Ovary (tissue), 9 donors: Measurements from ENCODE around the gene TUNAR. TPM values are rescaled to one million over a fixed set of nuclear protein-coding genes. Genes with fewer than 3 reads are reported as not detected.

Experiments used
- DNase-seq, 5 donors: peaks; one replicate each; pipeline ENCODE4 v3.0.0-alpha.2; 2019 to 2020
- H3K27ac ChIP-seq, 2 donors: fragments of 200-600 bp; one replicate each; pipeline versions ENCODE4 v1.5.1 to v1.8.0; 2019 to 2022
- H3K27me3 ChIP-seq: fragments of 200-600 bp; one replicate; pipeline ENCODE4 v1.8.0; 2022
- H3K36me3 ChIP-seq: fragments of 200-600 bp; sonication (generic); one replicate; pipeline ENCODE4 v1.5.1; 2019
- H3K4me1 ChIP-seq: one replicate; pipeline ENCODE4 v1.8.1; 2013; ENCODE audit warnings: mild to moderate bottlenecking, moderate library complexity; ENCODE audit not compliant: insufficient read depth
- H3K4me3 ChIP-seq: fragments of 200-600 bp; sonication (generic); one replicate; pipeline ENCODE4 v1.5.1; 2017
- H3K9me3 ChIP-seq, 2 donors: fragments of 200-600 bp in 1 of 2; sonication (generic) in 1 of 2; one replicate each; pipeline versions ENCODE4 v1.5.1 to v1.8.1; 2013 to 2019; ENCODE audit warnings: mild to moderate bottlenecking in 1 of 2, moderate library complexity in 1 of 2
- EP300 ChIP-seq: sonication (generic); formaldehyde crosslinking; IDR thresholded peaks from one replicate; pipeline ENCODE4 v1.6.1; 2017; ENCODE audit warnings: antibody characterized with exemption
- POLR2A ChIP-seq: fragments of 450-650 bp; IDR thresholded peaks from one replicate; pipeline ENCODE4 v1.6.1; 2017; ENCODE audit warnings: antibody characterized with exemption, mild to moderate bottlenecking, moderate library complexity
- WGBS, 3 donors: extraction: QIAGEN DNeasy Blood & Tissue Kit in 1 of 3; methylation state at CpG; one replicate each; pipeline versions ENCODE4 v1.1.5 to v1.1.7; 2013 to 2017; 5-methylcytosine and 5-hydroxymethylcytosine counted together
- intact Hi-C, 4 donors: fragments of 100-400 bp; cut with DNase I; formaldehyde crosslinking; loops; one replicate each; pipeline versions ENCODE4 v1.11.0 to v1.15.1; 2022 to 2023
- polyA plus RNA-seq, 2 donors: library from polyadenylated mRNA; stranded (reverse); fragments of 200-250 nt in 1 of 2; fragments of 350-450 nt in 1 of 2; fragmentation: Illumina TruSeq in 1 of 2; extraction: RNeasy Lipid Tissue Mini Kit (QIAGEN cat#74804) in 1 of 2; gene quantifications; one replicate each; pipeline ENCODE4 v1.2.3, GENCODE V29; 2013 to 2014
- total RNA-seq, 7 donors: library from RNA; depleted of rRNA in 2 of 7; stranded (reverse); fragments of >200 nt in 2 of 7; fragmentation: NEBNext Ultra II Directional in 3 of 7; extraction: Animal tissue kit (Norgen Biotek cat#: 25700) in 3 of 7; gene quantifications; one replicate each; pipeline versions ENCODE4 v1.1.0 to v1.2.4, GENCODE V29; 2016 to 2023
- TF ChIP-seq, protein P1 (sequence below), 3 donors: fragments of 450-650 bp in 2 of 3; fragments of 200-600 bp in 1 of 3; IDR thresholded peaks; one replicate each; pipeline versions ENCODE4 v1.5.1 to v1.8.0; 2016 to 2022; ENCODE audit warnings: antibody characterized with exemption in 3 of 3, mild to moderate bottlenecking in 1 of 3
- donor health status: DM: no; HTN: no; CAD: no; lungs with moderate emphysema.
- donor health status: DM: no; HTN: no; CAD: no.
- donor health status: Bipolar disorder and iron deficiency.
- donor health status: DM: yes; HTN: yes; CAD: no.
- donor health status: DM: no; HTN: no; CAD: no.
- donor health status: DM: yes; HTN: yes; CAD: no.

Gene TUNAR
- total and polyA plus RNA-seq, 9 donors, result 0.06 to 10.6 (median 0.46) TPM; not detected in 1

DNA sequence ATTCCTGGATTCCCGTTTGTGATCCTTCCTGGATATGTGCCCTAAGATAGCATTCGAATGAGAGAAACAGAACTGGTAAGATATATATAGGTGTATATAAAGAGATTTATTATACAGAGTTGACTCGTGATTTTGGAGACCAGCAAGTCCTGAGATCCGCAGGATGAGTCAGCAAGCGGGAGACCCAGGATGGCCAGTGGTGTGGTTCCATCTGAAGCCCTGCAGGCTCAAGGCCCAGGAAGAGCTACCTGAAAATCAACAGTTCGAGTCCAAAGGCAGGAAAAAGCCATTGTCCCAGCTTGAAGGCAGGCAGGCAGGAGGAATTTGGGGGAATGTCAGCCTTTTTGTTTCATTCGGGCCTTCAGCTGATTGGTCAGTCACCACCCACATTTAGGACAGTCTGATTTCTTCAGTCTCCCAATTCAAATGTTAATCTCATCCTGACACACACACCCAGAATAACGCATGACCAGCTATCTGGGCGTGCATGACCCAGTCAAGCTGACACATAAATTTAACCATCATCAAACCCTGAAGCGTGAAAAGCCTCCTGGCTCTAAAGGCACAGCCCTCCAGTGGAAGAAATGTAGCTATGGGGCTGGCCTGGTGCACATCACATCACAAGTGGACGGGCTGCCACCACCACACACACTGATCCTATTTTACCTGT lies 44.3 kb downstream of the TUNAR start:
- H3K9me3 ChIP-seq, result no peaks in the 10 kb centered on the region
- 45 to 56% (median 52%) methylated on average over 11 of the region's 11 CpGs for WGBS, 3 donors

DNA sequence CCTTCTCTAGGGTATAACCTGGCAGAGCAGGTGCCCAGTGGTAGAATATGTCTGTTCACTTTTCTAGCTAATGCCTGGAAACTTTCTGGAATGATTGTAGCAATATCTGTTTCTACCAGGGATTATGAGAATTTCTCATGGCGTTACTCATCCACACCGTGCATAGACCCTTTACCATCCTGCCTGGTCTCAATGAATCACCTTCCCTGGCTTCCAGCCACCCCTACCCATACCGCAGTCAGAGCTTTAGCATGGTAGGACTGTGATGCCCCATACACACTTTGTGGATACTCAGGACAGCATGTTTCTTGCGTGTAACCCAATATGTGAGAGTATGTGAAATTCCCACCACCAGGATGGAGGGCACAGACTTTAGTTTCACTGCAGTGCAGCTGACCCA lies 45.4 kb downstream of the TUNAR start:
- no peaks in the 10 kb centered on the region for H3K4me1 ChIP-seq
- H3K27me3 ChIP-seq, result no peaks in the 10 kb centered on the region
- intact Hi-C loops, result no loop called here
- 89 to 92% (median 91%) methylated on average over 4 of the region's 4 CpGs for WGBS, 3 donors
- no peaks in the 10 kb centered on the region for H3K9me3 ChIP-seq
- no peaks in the 10 kb centered on the region for H3K36me3 ChIP-seq
- H3K27ac ChIP-seq, result no peak overlapping the region
- no peak for TF ChIP-seq POLR2A
- TF ChIP-seq, protein P1, sequence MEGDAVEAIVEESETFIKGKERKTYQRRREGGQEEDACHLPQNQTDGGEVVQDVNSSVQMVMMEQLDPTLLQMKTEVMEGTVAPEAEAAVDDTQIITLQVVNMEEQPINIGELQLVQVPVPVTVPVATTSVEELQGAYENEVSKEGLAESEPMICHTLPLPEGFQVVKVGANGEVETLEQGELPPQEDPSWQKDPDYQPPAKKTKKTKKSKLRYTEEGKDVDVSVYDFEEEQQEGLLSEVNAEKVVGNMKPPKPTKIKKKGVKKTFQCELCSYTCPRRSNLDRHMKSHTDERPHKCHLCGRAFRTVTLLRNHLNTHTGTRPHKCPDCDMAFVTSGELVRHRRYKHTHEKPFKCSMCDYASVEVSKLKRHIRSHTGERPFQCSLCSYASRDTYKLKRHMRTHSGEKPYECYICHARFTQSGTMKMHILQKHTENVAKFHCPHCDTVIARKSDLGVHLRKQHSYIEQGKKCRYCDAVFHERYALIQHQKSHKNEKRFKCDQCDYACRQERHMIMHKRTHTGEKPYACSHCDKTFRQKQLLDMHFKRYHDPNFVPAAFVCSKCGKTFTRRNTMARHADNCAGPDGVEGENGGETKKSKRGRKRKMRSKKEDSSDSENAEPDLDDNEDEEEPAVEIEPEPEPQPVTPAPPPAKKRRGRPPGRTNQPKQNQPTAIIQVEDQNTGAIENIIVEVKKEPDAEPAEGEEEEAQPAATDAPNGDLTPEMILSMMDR (IDR thresholded peaks at IDR 0.05), result no peak
- TF ChIP-seq EP300, result no peak
- no peak for DNase-seq
- H3K4me3 ChIP-seq, result no peak overlapping the region

More for the DNA sequence above, 44.3 kb downstream of the TUNAR start:
- no peaks in the 10 kb centered on the region for H3K36me3 ChIP-seq
- no peak for DNase-seq
- no peaks in the 10 kb centered on the region for H3K27me3 ChIP-seq
- H3K4me1 ChIP-seq, result no peaks in the 10 kb centered on the region
- H3K4me3 ChIP-seq, result no peak overlapping the region
- intact Hi-C loops, result no loop called here
- H3K27ac ChIP-seq, result no peak overlapping the region
- TF ChIP-seq POLR2A (no peak), EP300 (no peak)
- TF ChIP-seq, protein P1 (IDR thresholded peaks at IDR 0.05), result no peak

DNA sequence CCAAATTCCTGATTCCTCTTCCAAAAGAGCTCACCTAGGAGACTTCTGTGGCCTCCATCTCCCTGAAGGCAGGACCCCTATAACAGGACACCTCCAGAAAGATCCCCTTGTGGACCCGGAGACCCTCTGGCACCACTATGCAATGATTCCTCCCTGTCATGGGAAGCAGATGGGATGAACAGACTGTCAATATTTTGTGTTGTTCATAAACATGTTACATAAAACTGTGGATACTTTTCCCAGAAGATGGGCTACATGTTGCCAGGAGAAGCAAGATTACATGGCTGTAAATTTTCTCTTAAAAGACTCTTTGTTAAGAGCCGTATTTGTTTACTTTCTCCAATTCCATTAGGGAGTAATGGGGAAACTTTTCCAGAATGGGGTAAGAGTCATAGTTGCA lies 52.1 kb downstream of the TUNAR start:
- intact Hi-C loops, result no loop called here
- Histone ChIP-seq H3K9me3 (no peaks in the 10 kb centered on the region), H3K4me1 (no peaks in the 10 kb centered on the region), H3K27ac (no peak overlapping the region), H3K36me3 (no peaks in the 10 kb centered on the region), H3K4me3 (no peak overlapping the region), H3K27me3 (no peaks in the 10 kb centered on the region)
- WGBS, 3 donors, result 29 to 47% (median 46%) methylated on average over 2 of the region's 2 CpGs
- no peak for TF ChIP-seq POLR2A
- TF ChIP-seq, protein P1 (IDR thresholded peaks at IDR 0.05), result no peak
- TF ChIP-seq EP300, result no peak
- no peak for DNase-seq

DNA sequence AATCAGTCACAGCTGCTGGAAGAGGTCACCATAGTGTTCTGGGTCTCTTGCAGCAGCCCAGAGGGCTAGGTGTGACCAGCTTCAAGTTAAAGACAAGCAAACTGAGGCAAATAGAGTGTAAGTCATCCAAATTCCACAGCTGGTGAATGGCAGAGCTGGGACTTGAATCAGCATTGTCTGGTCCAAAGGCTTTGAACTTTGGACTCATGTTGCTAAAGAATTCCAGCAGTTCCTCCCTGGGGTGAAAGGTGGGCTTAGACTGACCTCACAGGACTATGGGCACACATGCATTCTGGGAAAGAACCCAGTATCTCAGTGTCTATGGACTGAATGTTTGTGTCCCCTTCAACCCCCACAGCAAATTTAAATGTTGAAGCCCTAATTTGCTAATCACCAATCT lies 54.8 kb downstream of the TUNAR start:
- Histone ChIP-seq H3K4me1 (no peaks in the 10 kb centered on the region), H3K27me3 (no peaks in the 10 kb centered on the region), H3K4me3 (no peak overlapping the region), H3K27ac (no peak overlapping the region), H3K9me3 (no peaks in the 10 kb centered on the region), H3K36me3 (no peaks in the 10 kb centered on the region)
- TF ChIP-seq EP300 (no peak), POLR2A (no peak)
- TF ChIP-seq, protein P1 (IDR thresholded peaks at IDR 0.05), result no peak
- intact Hi-C loops, result no loop called here
- DNase-seq, result no peak
